Neural cell (in vitro differentiated cells): ENCODE data around the gene PIK3R1.

Experiments
- CTCF ChIP-seq: fragments of 450-650 bp; IDR thresholded peaks from 2 replicates; pipeline ENCODE4 v1.5.1; 2014; ENCODE audit warnings: antibody characterized with exemption, mild to moderate bottlenecking, moderate library complexity; ENCODE audit not compliant: poor library complexity, severe bottlenecking
- EP300 ChIP-seq: fragments of 450-650 bp; conservative IDR thresholded peaks from 2 replicates; pipeline ENCODE4 v1.6.1; 2014; ENCODE audit warnings: antibody characterized with exemption, mild to moderate bottlenecking, moderate library complexity; ENCODE audit not compliant: poor library complexity, severe bottlenecking
- EZH2 ChIP-seq: fragments of 200-600, 300-800 bp; shearing (Covaris generic), sonication (generic); IDR thresholded peaks from 2 replicates; pipeline ENCODE4 v1.6.1; 2014; ENCODE audit warnings: antibody characterized with exemption, low read length, borderline replicate concordance, mild to moderate bottlenecking; ENCODE audit not compliant: insufficient read depth, poor library complexity, severe bottlenecking
- POLR2AphosphoS5 ChIP-seq: IDR thresholded peaks from 2 replicates; pipeline ENCODE4 v1.6.1; 2012
- REST ChIP-seq: IDR thresholded peaks from 2 replicates; pipeline ENCODE4 v1.6.1; 2012; ENCODE audit warnings: borderline replicate concordance

- TF ChIP-seq EZH2, result no peak
- no peak for TF ChIP-seq REST
- no peak for TF ChIP-seq EP300
- no peak for TF ChIP-seq CTCF
- TF ChIP-seq POLR2AphosphoS5, result no peak
Measured at GRCh38 chr5:68274847-68275651, 59.5 kb downstream of the PIK3R1 start.
